ENCODE results near the gene CRABP1.
A peak's percentile ranks its signal among the peaks of the same experiment; 100 is the strongest.
"Not testable (repeated sequence)": the region's sequence is repeated elsewhere in the genome, so short reads cannot be mapped to it uniquely, and the experiment has no call there.

CRABP1 gene

GRCh38 chr15:78372880-78373279 lies 32.7 kb downstream of the CRABP1 start:
- FAIRE-seq (no peak), DNase-seq (ENCODE audit: low spot score) (no peak)

DNA sequence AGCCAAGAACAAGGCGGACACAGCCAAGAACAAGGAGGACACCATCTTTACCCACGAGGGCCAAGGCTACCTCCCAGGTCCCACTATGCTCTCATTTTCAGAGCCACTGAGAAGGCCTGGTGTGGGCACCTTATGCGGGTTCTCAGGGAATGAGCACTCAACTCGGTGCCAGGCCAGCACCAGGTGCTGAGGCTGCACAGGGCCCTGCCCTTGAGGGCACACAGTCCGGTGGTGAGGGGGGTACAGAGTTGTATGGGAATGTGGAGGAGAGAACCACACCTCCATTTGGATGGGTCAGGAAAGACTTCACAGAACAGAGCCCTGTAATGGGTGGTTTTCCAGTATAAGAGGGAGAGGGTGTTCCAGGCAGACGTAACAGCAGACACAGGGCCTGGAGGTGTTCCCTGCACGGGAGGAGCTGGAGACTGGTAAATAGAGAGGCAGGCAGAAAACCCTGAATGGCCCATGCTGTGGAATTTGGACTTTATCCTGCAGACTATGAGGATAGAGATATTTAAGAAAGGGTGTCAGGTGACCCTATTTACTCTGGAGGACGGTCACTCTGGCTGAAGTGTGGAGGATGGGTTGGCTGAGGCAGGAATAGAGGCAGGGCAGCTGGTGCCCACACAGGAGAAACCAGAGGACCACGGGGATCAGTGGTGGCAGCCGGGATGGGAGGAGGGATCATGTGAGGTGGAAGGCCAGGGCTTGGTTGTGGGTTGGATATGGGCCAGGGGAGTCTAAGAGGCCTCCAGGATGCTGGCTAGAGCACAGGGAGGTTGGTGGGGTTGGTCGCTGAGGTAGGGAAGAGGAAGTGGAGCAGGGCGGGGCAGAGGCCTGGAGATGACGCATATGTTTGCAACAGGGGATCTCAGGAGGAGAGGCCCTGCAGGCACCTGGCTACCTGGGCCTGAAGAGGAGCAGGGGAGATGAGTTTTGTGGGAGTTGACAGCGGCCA lies 34.6 kb downstream of the CRABP1 start:
- FAIRE-seq (no peak), DNase-seq (ENCODE audit: low spot score) (peak; percentile 18)

DNA sequence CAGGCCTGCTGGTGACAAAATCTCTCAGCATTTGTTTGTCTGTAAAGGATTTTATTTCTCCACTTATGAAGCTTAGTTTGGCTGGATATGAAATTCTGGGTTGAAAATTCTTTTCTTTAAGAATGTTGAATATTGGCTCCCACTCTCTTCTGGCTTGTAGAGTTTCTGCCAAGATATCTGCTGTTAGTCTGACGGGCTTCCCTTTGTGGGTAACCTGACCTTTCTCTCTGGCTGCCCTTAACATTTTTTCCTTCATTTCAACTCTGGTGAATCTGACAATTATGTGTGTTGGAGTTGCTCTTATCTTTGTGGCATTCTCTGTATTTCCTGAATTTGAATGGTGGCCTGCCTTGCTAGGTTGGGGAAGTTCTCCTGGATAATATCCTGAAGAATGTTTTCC lies 40.0 kb downstream of the CRABP1 start:
- FAIRE-seq; DNase-seq (ENCODE audit: low spot score): not testable (repeated sequence)

- DNase-seq (ENCODE audit: low spot score) (no peak), FAIRE-seq (no peak)
Observed at GRCh38 chr15:78382114-78382880, 42.1 kb downstream of the CRABP1 start.

DNA sequence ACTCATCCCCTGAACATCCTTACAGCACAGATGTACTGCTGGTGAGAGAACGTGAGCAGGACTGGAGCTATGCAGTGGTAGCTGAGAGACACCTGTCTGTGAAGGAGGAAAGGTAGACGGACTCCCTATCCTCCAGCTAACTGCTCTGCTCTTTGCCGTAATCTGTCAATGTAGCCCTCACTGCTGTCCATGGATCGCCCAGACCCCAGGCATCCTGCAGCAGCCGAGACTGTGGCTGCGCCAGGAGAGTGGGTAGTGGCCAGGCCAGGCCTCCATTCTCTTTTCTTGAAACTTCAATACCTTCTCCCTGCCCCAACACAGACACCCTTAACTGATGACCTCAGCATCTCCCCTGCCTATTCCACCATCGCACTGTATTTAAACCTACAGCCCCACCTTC lies 44.5 kb downstream of the CRABP1 start:
- no peak for FAIRE-seq
- no peak for DNase-seq (ENCODE audit: low spot score)

DNA sequence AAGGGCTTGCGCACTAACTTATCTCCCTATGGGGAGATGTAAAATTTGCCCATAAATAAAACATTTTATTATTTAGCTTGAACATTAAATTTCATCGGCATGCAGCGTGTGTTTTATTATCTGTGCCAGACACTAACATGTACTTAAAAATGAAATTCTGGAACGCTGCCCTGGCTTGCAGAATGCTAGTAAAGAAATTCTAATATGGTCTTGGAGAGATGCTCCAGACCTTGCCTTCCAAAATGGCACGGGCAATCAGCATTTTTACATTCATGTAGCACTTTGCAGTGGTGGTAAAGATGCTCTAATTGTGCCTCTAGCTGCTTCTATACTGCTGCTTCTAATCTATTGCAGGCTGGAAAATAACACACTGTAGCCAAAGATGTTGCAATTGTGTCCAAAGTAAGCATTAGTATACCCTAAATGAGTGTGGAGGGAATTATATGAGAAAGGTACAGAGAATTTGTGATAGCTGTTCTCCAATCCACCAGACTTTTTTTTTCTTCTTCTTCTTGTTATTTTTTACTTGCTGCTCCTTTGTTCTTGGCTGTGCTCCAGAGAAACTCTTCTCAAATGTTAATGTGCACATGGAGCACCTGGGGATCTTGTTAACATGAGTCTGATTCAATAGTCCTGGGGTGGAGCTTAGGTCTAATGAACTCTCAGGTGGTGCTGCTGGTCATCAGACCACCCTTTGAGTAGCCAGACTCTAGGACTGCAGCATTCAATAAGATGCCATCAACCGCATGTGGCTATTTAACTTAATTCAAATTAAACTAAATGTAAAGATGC lies 47.3 kb downstream of the CRABP1 start:
- no peak for FAIRE-seq

DNA sequence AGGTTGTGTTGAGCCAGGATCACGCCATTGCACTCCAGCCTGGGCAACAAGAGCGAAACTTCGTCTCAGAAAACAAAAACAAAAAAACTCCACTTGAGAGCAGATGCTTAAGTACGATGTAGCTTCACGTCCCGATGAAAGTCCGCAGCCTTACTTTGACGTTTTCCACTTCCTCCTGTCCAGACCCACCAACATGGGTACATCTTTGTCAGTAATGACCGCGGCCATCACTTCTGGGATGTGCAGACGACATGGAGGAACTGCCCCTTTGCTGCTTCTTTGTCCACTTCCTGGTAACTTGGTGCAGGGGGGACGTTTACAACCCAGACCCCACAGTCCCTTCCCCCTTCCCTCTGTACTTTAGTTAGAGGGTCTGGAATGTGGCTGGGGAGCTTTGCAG lies 48.7 kb downstream of the CRABP1 start:
- no peak for FAIRE-seq

More for the DNA sequence above, 47.3 kb downstream of the CRABP1 start:
- no peak for DNase-seq (ENCODE audit: low spot score)

DNA sequence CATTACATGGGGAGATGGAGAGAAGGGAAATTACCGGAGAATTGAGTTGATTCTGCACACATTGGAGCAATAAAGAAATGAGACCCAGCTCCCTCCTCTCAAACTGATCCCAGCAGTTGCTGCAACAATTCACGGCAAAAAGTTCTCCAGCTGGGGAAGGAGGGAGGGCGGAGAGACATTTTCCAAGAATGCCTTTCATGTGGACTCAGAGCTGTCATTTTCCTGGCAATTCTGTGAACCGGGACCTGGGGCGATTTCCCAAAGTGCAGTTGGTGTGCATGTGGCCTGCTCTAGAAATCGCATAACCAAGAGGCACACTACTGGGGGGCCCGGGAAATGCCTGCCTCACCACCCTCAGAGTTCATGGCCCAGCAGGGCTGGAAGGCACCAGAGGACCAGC lies 49.2 kb downstream of the CRABP1 start:
- DNase-seq (ENCODE audit: low spot score): no peak
- no peak for FAIRE-seq

More for the DNA sequence above, 48.7 kb downstream of the CRABP1 start:
- no peak for DNase-seq (ENCODE audit: low spot score)

GRCh38 chr15:78389738-78390137 lies 49.6 kb downstream of the CRABP1 start:
- FAIRE-seq (no peak), DNase-seq (ENCODE audit: low spot score) (no peak)

DNA sequence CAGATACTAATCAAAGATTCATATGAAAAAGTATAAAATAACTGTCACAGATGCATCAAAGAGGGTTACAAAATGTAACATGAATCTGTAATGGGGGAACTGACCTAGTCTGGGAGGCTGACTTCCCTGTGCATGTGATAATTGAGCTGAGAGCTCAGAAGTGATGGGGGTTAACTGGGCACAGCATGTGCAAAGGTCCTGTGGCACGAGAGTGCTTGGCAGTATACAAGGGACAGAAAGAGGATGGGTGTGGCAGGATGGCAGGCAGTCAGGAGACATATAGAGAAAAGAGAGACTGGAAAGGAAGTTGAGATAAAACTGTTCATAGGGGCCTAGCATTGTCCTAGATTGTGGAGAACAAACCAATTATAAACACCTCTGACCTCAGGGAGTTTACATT lies 50.1 kb downstream of the CRABP1 start:
- DNase-seq (ENCODE audit: low spot score) (no peak), FAIRE-seq (no peak)

DNA sequence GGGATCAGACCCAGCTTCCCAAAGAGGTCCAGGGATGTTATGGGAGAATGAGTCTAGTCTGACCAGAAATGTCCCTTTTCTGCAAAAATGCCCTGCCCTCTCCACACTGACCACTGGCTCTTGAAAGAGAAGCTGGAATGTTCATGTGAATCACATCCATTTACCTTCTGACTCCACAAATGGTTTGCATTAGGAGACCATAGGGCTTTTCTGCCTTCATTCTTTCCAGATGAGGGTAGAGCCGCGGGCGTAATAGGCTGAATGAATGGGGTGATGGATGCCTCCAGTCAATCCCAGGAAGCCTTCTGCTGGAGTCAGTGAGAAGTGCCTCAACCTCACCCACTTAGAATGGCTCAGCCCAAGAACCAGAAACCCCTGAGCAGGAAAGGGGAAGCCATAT lies 50.7 kb downstream of the CRABP1 start:
- DNase-seq (ENCODE audit: low spot score) (no peak), FAIRE-seq (no peak)

DNA sequence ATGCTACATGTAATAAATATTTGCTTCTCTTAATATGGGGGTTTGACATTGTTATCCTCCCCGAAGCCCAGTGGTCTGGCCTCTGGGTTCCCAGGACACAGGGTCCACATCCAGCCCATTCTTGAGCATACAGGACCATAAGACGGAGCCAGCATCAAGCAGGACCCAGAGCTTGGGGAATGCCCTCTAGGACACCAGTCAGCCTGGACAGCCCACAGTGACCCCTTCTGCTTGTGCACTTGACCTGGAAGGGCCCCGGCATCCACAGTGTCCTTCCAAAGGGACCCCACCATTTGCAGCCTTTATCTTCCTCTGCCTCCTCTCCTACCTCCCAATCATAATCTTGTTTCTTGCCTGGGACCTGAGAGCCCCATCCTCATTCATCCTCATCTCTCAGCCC lies 51.6 kb downstream of the CRABP1 start:
- no peak for FAIRE-seq
- no peak for DNase-seq (ENCODE audit: low spot score)

- no peak for DNase-seq (ENCODE audit: low spot score)
- no peak for FAIRE-seq
Observed at GRCh38 chr15:78392430-78392829, 52.3 kb downstream of the CRABP1 start.

- DNase-seq (ENCODE audit: low spot score) (no peak), FAIRE-seq (no peak)
Observed at GRCh38 chr15:78393137-78393536, 53.0 kb downstream of the CRABP1 start.

DNA sequence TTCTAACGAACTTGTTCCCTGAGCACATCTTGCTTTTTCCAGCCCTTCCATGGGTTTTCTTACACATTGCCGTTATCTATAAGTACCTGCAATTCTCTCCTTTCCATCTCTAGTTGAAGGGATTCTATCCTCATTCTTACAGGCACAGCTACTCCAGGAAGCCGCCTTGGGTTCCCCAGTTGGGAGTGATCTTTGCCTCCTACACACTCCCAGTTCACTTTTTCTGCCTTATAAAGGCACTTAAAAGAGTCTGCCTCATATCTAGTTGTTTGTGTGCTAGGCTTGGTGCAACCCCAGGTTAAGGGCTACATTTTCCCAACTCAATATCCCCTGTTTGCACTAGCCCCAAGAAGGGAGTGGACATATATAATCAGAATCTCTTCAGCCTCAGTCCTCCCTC lies 53.9 kb downstream of the CRABP1 start:
- FAIRE-seq: no peak
- DNase-seq (ENCODE audit: low spot score): no peak

DNA sequence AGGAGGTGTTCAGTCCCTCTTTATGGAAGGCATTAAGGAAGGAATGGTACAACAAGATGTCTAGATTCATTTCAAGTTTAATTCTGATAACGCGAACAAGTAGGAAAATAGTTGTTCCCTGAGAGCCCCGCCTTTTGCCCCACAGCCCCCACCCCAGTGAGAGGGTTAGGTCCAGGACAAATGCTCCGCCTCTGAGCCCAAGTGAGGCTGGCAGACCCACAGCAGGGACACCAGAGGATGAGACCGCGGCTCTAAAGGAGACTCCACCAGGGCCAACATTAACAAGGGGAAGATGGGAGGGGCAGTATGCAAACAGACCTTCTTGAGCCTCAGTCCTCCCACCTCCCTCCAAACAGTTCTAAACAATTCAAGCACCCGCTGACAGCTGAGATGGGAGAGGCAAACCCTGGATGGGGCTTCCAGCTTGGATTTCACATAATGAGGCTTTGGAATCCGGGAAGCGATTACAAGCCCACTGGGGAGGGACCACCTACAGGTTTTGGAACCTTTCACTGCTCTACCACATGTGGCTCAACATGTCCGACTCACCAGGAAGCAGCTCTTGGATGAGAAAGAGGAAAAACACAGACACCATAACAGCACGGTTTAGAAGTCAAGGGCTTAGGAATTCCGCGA lies 54.9 kb downstream of the CRABP1 start:
- FAIRE-seq: no peak
- no peak for DNase-seq (ENCODE audit: low spot score)

- FAIRE-seq: no peak
- DNase-seq (ENCODE audit: low spot score): no peak
Observed at GRCh38 chr15:78396186-78396814, 56.1 kb downstream of the CRABP1 start.

GRCh38 chr15:78396976-78397375 lies 56.8 kb downstream of the CRABP1 start:
- DNase-seq (ENCODE audit: low spot score) (no peak), FAIRE-seq (no peak)

DNA sequence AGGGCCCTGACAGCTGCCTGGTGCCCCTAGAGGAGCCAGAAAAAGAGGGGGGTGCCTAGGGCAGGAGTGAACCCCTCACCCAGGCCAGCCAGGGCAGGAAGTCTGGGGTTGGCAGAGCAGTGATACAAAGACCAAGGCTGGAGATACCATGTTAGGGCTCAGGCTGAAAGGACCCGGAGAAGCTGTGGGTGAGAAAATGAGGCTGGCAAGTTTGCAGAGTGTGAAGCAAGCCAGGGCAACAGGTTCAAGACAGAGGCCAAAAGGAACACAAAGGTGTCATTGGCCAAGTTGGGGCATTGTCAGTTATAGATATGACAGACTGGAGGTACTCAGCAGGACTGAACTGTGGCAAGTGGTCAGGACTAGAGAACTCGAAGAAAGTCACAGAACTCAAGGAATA lies 57.2 kb downstream of the CRABP1 start:
- no peak for FAIRE-seq

More for the DNA sequence above, 57.2 kb downstream of the CRABP1 start:
- DNase-seq (ENCODE audit: low spot score): no peak

Measured in RCC 7860 (cell line).